Kidney glomerular epithelial cell (primary cell): ENCODE results near the gene COL28A1.
"Not testable (repeated sequence)": the region's sequence is repeated elsewhere in the genome, so short reads cannot be mapped to it uniquely, and the experiment has no call there.

Source experiments
- DNase-seq: peaks from one replicate; lab custom pipeline; 2025; lab: John Stamatoyannopoulos, UW

The COL28A1 gene

GRCh38 chr7:7561591-7561990, 25.9 kb upstream of the COL28A1 start:
- not testable (repeated sequence) for DNase-seq

DNA sequence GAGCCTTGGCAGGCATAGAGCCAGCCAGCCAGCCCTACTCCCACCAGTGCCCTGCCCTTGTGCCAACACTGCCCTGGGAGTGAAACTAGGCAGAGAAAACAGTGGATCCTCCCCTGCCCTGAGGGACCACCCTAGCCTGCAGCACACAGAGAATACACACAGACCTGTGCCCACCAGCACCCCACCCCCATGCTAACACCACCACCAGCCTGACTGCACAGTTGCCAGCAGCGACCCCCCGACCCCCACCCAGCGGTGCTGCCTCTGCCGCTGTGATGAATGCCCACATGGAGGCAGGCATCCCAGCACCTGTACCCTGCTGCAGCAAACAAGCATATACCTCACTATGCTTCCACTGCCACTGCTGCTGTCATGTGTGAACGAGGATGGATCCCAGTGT, 21.6 kb upstream of the COL28A1 start:
- no peak for DNase-seq

- no peak for DNase-seq
Measured at GRCh38 chr7:7556852-7557251, 21.2 kb upstream of the COL28A1 start.

DNA sequence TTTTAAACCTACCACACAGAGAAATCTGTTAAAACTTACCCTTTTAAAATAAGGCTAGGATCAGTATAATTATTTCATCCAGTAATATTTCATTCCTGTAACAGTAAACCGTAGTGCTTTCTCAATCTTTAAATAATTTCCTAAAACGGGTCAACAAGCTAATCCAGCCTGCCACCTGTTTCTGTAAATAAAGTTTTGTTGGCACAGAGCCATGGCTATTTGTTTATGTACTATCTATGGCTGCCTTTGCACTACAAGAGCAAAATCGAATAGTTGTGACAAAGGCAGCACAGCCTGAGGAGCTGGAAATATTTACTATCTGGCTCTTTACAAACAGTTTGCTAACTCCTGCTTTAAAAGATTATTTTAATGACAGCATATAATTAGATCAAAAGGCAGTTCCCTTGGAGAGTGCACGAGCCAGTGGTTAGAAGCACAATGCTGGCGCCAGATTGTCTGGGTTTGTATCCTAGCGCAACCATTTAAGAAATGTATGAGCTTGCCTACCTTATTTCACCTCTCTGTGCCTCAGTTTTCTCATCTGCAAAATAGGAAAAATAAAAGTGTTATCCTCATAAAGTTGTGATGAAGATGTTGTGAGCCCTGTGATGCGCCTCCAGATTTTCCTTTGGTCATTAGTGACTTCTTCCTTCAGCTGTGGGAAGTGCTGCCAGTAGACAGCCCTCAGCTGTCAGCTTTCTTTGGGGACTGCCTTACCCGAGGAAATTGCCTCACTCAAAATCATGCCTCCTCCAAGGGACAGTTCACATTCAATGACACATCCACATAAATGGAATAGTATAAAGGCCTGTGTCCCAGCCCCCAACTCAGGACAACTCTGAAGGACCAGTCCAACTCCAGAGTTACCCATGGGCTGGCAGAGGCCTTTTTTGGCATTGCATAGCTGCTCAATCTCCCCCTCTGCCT, 19.2 kb upstream of the COL28A1 start:
- DNase-seq, result no peak

GRCh38 chr7:7554021-7554432, 18.4 kb upstream of the COL28A1 start:
- DNase-seq, result peak; percentile 66

GRCh38 chr7:7553386-7553785, 17.7 kb upstream of the COL28A1 start:
- no peak for DNase-seq

GRCh38 chr7:7552199-7552598, 16.5 kb upstream of the COL28A1 start:
- DNase-seq, result no peak

DNA sequence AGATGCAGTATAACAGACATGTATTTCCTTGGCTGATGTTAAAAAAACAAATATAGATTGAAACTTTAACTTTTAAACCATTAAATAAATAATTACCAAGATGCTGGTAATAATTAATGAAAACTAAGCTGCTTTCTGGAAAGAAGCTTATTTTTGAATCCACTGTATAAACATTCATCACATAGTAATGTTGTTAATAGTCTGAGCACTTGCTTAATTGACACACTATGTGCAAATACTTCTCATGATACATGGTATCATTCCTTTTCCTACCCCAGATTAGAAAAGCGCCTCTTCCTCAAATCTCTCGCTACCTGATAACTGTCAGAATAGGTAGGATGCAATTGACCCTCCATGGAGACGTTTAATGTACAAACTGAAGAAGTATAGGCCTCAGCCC, 15.0 kb upstream of the COL28A1 start:
- DNase-seq, result peak; percentile 32

DNA sequence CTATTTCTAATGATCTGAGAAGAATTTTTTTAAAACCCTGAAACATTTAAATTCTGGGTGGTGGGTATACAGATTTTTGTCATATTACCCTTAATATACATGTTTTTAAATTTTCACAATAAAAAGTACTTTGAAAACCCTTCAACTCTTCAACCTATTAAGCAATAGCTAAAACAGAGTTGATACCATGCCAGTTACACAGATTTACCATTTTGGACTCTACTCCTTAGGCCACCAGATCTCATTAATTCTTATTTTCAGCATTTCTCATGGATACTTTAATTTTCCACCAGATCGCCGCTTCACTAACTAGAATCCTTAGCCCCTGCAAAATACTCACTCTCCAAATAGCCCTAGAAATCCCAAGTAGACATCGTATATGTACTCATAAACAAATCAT, 12.7 kb upstream of the COL28A1 start:
- DNase-seq, result no peak

DNA sequence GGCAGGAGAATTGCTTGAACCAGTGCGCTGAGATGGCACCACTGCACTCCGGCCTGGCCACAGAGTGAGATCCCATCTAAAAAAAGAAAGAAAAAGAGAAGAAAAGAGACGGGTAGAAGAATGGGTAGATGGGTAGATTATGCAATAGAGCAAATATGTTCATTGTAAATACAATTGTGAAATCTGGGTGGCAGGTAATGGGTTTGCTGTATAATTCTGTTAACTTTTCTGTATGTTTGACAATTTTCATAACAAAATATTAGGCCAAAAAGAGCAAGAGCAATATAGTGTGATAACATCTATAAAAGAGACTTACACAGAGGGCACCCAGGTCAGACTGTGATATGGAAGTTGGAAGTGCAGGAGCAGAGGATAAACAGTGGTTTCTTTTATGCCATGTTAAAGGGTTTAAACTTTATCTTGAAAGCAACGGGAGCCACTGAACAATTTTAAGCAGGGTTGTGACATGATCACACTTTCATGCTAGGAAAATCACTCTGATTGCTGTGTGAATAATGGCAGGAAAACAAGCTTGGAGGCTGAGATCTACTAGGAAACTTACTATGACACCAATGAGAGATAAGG, 6.7 kb upstream of the COL28A1 start:
- no peak for DNase-seq

GRCh38 chr7:7539711-7540110, 4.0 kb upstream of the COL28A1 start:
- no peak for DNase-seq

GRCh38 chr7:7539152-7539551, 3.5 kb upstream of the COL28A1 start:
- no peak for DNase-seq

DNA sequence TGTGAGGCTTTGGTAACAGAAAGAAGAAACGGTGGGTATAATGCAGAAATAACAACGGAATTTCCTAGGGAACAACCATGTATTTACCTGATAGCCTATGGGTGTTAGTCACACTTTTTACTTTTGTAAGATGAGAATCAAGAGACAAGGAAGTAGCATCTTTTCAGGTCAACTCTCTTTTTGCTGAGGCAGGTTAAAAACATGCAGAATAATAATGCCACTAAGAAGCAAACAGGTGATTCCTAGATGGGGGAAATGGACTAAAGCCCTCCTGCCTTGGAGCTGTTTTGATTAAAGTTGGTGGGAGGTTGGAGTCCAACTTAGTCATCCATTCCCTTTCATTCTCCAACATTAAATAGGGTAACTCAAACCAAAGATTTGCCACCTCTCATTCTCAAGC, 2.0 kb upstream of the COL28A1 start:
- DNase-seq, result no peak

DNA sequence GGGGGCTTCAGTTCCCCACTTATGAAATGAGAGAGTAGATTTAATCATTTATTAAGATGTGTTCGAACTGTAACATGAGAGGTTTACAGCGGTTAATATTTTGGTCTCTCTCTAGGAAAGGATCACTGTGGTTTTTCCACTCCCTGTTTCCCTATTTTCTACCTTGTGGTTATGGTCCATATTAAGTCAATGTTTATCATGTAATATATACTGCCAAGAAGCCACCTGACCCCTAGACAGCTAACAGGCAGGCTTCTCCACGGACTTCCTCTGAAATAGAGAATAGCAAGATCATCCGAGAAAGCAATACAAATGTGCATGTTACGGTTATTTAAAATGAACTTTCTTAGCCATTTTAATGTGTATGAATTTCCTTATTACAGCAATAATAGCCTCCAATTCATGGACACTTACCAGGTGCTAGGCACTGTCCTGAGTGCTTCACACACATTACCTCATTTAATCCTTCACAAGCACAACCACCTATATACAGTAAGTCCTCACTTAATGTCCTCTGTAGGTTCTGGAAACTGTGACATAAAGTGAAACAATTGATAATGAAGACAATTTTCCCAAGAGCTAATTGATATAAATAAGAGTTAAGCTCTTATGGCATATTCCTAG, 835 bp upstream of the COL28A1 start:
- DNase-seq, result no peak

DNA sequence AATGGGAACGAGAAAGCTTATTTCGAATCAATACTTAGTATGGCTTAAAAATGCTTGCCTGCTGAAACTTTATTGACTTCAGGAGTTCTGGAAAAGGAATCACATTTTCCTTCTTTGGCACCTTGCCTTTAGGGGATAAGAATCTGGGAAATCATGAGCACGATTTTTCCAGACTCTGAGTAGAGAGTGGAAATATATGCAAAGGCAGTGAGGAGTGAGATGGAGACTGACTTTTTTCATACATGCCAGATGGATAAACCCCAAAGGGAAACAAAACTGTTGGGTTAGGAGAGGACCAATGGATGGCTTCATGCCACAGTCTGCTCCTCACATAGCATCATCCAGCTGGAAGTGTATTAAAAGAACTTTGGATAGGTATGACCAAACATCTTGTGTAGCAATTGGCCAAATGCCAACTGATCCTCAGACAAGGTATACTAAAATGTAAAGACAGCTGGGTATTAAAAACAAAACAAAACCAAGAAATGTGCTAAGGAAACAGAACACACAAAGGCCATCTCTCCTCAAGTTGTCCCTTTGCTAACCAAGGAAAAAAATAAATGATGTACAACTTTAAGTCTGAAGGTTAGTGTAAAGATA, 1.7 kb downstream of the COL28A1 start:
- no peak for DNase-seq

DNA sequence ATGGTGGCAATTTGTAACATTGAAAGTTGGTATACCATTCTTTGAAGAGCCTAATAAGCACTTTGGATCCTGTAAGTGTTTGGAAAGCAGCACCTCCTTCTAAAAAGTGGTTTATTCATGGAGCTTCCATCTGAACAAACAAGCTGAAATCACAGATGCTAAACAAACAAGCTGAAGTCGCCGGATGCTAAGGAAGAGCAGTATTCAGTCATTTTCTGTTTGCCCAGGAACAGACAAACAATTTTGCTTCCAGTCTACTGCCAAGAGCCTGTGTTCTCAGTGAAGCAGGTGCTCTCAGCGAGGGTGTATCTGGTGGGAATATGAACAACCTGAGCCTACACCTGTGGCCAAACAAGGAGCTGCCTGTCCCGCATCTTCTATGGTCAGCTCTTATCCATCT, 6.3 kb downstream of the COL28A1 start:
- no peak for DNase-seq

- DNase-seq, result no peak
Measured at GRCh38 chr7:7527047-7527446, 8.6 kb downstream of the COL28A1 start.

DNA sequence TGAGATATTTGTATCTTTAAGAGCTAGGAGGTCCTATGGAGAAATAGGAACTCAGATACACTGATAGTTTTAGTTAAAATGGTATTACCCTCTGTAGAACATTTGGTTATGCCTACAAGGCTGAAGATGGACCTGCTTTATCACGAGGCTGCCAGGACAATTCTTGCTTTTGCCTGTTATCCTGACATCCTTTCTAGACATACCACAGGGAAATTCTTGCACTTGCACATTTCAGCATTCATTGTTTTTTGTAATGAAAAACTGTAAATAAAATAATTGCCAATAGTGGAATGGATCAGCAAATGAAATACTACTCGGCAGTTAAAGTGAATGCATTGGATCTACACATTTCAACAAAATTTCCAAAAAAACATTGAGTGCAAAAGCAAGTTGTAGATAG, 9.7 kb downstream of the COL28A1 start:
- no peak for DNase-seq

GRCh38 chr7:7524121-7524520, 11.6 kb downstream of the COL28A1 start:
- DNase-seq, result no peak

GRCh38 chr7:7522421-7522820, 13.3 kb downstream of the COL28A1 start:
- no peak for DNase-seq

DNA sequence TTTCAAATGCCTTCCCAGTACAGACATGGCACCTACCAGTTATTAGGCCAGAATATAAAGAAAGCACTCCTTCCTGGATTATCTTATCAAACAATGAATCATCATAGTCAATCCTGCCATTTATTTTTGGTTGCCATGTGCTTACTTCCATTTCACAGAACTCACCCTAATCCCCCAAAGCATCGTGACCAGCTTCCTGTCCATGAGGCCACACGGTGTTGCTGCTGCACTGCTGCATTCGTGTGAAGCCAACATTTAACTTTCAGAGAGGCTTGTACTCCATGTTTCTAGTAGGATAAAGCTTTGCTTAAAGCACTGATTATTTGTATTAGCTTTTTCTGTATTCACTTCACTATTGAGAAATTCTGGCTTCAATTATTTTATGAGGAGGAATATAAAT, 14.4 kb downstream of the COL28A1 start:
- DNase-seq, result no peak

- peak; percentile 28 for DNase-seq
Measured at GRCh38 chr7:7519528-7519927, 16.1 kb downstream of the COL28A1 start.

DNA sequence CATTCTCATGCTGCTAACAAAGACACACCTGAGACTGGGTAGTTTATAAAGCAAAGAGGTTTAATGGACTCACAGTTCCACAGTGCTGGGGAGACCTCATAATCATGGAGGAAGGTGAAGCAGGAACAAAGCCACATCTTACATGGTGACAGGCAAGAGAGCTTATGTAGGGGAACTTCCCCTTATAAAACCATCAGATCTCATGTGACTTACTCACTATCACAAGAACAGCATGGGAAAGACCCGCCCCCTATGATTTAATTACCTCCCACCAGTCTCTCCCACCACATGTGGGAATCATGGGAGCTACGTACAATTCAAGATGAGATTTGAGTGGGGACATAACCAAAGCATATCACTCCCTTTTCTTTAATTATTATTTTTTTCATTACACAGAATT, 16.6 kb downstream of the COL28A1 start:
- DNase-seq, result no peak
